HG02623 (cell line): Measurements from ENCODE around the gene TELO2.

Experiments used
- ATAC-seq: cut with Tn5 transposase; IDR thresholded peaks from one replicate; pipeline ENCODE4 v1.9.1; 2021; ENCODE audit warnings: moderate library complexity; ENCODE audit not compliant: unreplicated experiment

TELO2 gene

GRCh38 chr16:1550069-1550468 is 56.9 kb downstream of the TELO2 start:
- ATAC-seq = no peak

DNA sequence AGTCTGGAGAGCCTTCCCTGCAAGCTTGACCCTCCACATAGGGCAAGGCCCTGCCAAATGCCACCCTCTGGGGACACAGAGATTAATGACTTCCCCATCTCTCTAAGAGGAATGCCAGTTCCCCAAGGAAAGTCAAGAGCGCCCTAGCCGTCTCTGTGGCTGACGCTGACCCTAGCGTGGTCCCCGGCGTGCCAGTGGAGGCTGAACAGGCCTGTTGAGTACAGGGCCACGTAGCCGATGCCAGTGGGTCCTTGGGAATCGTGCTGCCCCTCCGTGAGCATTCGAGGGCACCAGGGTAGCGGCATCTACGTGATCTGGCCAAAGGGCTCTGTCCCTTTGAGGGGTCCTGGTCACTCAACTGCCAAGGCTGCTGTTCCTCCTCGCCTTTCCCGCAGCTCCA is 57.5 kb downstream of the TELO2 start:
- no peak for ATAC-seq

DNA sequence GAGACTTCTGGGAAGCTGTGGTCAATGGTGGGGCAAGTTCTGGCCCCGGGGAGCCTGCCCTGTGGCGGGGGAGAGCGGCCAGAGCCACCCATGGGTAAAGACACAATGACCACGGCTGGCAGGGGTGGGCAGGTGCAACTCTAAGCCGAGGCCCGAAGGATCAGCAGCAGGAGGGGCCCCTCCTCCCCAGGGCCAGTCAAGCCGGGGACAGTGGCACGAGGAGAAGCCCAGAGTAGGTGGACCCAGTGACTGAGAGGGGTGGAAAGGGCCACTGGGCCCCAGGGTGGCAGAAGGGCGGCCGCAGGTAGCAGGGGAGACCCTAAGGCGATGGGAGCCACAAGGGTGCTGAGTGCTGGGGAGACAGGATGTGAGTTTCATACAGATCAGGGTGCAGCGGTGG is 58.0 kb downstream of the TELO2 start:
- ATAC-seq = no peak

- ATAC-seq = no peak
Measured at GRCh38 chr16:1552129-1552528, 59.0 kb downstream of the TELO2 start.

GRCh38 chr16:1553946-1554825 is 61.0 kb downstream of the TELO2 start:
- ATAC-seq = no peak

DNA sequence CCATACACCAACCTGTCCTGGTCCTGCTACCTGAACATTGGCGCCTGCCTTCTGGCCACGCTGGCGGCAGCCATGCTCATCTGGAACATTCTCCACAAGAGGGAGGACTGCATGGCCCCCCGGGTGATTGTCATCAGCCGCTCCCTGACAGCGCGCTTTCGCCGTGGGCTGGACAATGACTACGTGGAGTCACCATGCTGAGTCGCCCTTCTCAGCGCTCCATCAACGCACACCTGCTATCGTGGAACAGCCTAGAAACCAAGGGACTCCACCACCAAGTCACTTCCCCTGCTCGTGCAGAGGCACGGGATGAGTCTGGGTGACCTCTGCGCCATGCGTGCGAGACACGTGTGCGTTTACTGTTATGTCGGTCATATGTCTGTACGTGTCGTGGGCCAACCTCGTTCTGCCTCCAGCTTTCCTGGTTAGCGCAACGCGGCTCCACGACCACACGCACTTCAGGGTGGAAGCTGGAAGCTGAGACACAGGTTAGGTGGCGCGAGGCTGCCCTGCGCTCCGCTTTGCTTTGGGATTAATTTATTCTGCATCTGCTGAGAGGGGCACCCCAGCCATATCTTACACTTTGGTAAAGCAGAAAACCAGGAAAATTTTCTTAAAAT is 61.8 kb downstream of the TELO2 start:
- ATAC-seq = no peak

- ATAC-seq = no peak
Measured at GRCh38 chr16:1556254-1556653, 63.1 kb downstream of the TELO2 start.

- ATAC-seq = no peak
Measured at GRCh38 chr16:1557074-1557473, 63.9 kb downstream of the TELO2 start.

DNA sequence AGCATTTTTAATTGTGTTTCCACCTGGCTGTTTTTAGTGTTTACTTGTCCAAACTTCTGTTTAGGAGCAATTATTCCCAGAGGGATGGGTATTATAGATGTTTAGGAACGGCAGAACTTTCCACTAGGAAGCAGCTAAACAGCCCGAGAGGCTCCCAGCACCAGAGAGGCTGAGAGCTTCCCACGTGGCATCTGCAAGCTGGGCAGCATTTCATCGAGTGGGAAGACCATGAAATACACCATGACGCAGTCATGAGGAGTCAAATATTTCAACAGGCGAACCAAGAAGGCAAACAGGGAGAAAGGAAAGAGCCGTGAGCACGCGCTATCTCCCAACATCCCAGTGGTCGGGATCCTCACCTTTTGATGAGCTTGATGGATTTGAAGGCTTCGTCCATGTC is 64.4 kb downstream of the TELO2 start:
- ATAC-seq = no peak

DNA sequence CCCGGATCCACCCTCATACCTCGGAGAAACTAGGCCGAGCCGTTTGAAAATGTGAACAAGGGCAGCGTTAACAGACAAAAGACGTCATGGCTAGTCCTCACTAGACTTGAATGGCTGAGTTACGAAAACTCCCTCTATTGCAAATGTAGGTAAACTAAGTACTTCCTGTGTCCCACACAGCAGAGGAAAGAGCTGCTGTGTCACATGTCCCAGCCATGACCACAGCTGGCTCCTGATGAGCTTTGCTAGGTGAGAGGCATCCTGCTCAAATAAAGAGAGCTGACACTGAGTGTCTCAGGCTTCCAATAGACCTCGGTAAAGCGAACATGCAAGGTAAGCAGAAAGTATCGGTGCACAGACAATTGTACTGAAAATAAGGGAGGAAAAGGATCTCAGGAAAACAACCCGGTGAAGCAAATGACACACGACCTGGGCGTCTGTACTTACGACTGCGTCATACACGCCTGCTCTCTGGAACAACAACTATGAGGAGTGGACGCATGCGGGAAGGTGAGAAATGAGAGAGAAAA is 66.4 kb downstream of the TELO2 start:
- no peak for ATAC-seq
